Psoas muscle (tissue), 8 donors: ENCODE results near the gene GPRIN2. TPM values are rescaled to one million over a fixed set of nuclear protein-coding genes. Genes with fewer than 3 reads are reported as not detected.
"Not testable (repeated sequence)": the region's sequence is repeated elsewhere in the genome, so short reads cannot be mapped to it uniquely, and the experiment has no call there.

Experiments used
- ATAC-seq, 4 donors: fragments of 200-7000 bp; cut with Tn5 transposase; one replicate each; pipeline ENCODE4 v1.9.1; 2020; ENCODE audit warnings: moderate library complexity in 3 of 4, mild to moderate bottlenecking in 2 of 4
- DNase-seq, 2 donors: peaks; one replicate each; pipeline ENCODE4 v3.0.0-alpha.2; 2020
- H3K27ac ChIP-seq: fragments of 200-600 bp; one replicate; pipeline ENCODE4 v1.8.0; 2022
- H3K27me3 ChIP-seq, 3 donors: fragments of 200-600 bp in 1 of 3; one replicate each; pipeline versions ENCODE4 v1.6.1 to v1.8.0; 2013 to 2022; ENCODE audit warnings: low read length in 2 of 3, mild to moderate bottlenecking in 2 of 3, moderate library complexity in 1 of 3; ENCODE audit not compliant: insufficient read depth in 3 of 3
- H3K36me3 ChIP-seq, 2 donors: fragments of 200-600 bp in 1 of 2; one replicate each; pipeline versions ENCODE4 v1.6.1 to v1.8.0; 2013 to 2022; ENCODE audit warnings: low read depth in 1 of 2, mild to moderate bottlenecking in 1 of 2, moderate library complexity in 1 of 2; ENCODE audit not compliant: insufficient read depth in 1 of 2
- H3K4me1 ChIP-seq: fragments of 200-600 bp; one replicate; pipeline ENCODE4 v1.8.0; 2022
- H3K4me3 ChIP-seq: fragments of 200-600 bp; one replicate; pipeline ENCODE4 v1.8.0; 2022; ENCODE audit warnings: mild to moderate bottlenecking
- H3K9me3 ChIP-seq: fragments of 200-600 bp; one replicate; pipeline ENCODE4 v1.8.0; 2022
- CTCF ChIP-seq: fragments of 200-600 bp; IDR thresholded peaks from one replicate; pipeline ENCODE4 v1.8.0; 2022; ENCODE audit warnings: antibody characterized with exemption
- WGBS, 3 donors: extraction: QIAGEN DNeasy Blood & Tissue Kit; methylation state at CpG; one replicate each; pipeline versions ENCODE4 v1.1.6 to v1.1.7; 2013; 5-methylcytosine and 5-hydroxymethylcytosine counted together
- intact Hi-C, 2 donors: fragments of 100-400 bp; cut with DNase I; formaldehyde crosslinking; loops; one replicate each; pipeline versions ENCODE4 v1.11.0 to v1.14.2; 2022
- polyA plus RNA-seq, 3 donors: library from polyadenylated mRNA; stranded (reverse); fragments of 200-250 nt; gene quantifications; one replicate each; pipeline ENCODE4 v1.2.3, GENCODE V29; 2013
- total RNA-seq, 4 donors: library from RNA; stranded (reverse); fragmentation: NEBNext Ultra II Directional in 2 of 4; extraction: Animal tissue kit (Norgen Biotek cat#: 25700) in 2 of 4; gene quantifications; one replicate each; pipeline versions ENCODE4 v1.2.1 to v1.2.4, GENCODE V29; 2021 to 2023
- donor health status: healthy with polysubstance abuse.
- donor health status: DM: no; HTN: no; CAD: no; lungs with moderate emphysema.
- donor health status: Bipolar disorder and iron deficiency.
- donor health status: healthy.
- donor health status: DM: yes; HTN: yes; CAD: no.
- donor health status: DM: no; HTN: no; CAD: no.
- donor health status: DM: no; HTN: no; CAD: no.
- donor health status: DM: yes; HTN: yes; CAD: no.

The GPRIN2 gene
- total and polyA plus RNA-seq, 7 donors, result not detected

- Histone ChIP-seq H3K27ac (no peak overlapping the region), H3K27me3 (peaks cover 0 to 37% (median 2%) of the 10 kb centered on the region in 3 donors), H3K4me3 (no peak overlapping the region), H3K4me1 (no peaks in the 10 kb centered on the region), H3K36me3 (no peaks in the 10 kb centered on the region), H3K9me3 (no peaks in the 10 kb centered on the region)
- WGBS, 3 donors, result 87 to 92% (median 88%) methylated on average over 6 of the region's 6 CpGs
- intact Hi-C loops, result loop anchor here in 1 of 2 donors (5.0 kb wide), 1 partner anchor 1801 kb away; no protein-coding TSS in a partner anchor
- peak; percentile 5 to 31 for DNase-seq
- no peak for TF ChIP-seq CTCF
- no peak for ATAC-seq
Observed at GRCh38 chr10:46536171-46536570, 20.3 kb downstream of the GPRIN2 start.

DNA sequence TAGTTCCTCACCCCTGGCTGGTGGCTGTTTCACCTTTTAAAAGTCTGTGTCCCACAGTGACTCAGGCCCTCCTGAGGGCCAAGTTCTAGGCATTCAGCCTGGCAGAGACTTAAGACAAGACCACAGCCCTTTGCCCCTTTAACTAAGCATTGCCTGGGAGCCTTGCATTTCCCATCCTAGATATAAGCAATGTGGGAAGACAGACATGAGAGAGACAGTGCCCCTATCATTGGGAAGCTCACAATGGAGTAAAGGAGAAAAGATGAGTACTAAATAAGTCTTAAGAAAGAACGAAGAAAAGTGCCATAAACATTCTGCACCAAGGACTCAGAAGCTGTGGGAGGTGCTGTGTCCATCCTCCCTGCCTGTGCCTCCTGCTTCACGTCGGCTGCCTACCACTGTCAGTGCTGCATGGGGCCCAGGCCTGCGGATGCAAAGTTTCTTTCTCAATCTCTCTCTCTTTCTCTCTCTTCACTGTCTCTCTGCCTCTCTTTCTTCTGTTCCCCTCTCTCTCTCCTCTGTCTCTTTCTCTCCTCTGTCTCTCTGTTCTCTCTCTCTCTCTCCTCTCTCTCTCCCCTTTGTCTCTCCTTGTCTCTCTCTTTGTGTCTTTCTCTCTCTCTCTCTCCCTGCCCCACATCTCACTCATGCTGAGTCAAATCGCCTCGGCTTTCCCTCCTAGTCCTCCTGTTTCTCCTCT lies 21.5 kb downstream of the GPRIN2 start:
- Histone ChIP-seq H3K4me3 (no peak overlapping the region), H3K27me3 (peaks cover 0 to 25% (median 0%) of the 10 kb centered on the region in 3 donors)
- WGBS, 3 donors, result 69 to 74% (median 73%) methylated on average over 6 of the region's 6 CpGs

DNA sequence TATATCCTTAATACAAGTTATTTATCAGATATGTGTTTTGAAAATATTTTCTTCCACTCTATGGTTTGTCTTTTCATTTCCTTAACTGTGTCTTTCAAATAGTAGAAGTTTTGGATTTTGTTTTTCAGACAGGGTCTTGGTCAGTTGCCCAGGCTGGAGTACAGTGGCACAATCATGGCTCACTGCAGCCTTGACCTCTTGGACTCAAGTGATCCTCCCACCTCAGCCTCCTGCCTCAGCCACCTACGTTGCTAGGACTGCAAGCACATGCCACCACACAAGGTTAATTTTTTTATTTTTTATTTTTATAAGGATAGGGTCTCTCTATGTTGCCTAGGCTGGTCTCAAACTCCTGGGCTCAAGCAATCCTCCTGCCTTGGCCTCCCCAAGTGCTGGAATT lies 24.2 kb downstream of the GPRIN2 start:
- ATAC-seq, intact Hi-C loops, H3K27ac ChIP-seq, H3K36me3 ChIP-seq, H3K9me3 ChIP-seq, H3K4me1 ChIP-seq, H3K4me3 ChIP-seq: not testable (repeated sequence)
- DNase-seq, result peak in 1 of 2 donors; percentile 15
- WGBS, 3 donors, result 73 to 80% (median 79%) methylated on average over 1 of the region's 1 CpG
- H3K27me3 ChIP-seq, result peaks cover 0 to 10% (median 0%) of the 10 kb centered on the region in 3 donors

More for the DNA sequence above, 21.5 kb downstream of the GPRIN2 start:
- no peaks in the 10 kb centered on the region for H3K4me1 ChIP-seq
- no peaks in the 10 kb centered on the region for H3K36me3 ChIP-seq
- intact Hi-C loops, result loop anchor here in 1 of 2 donors (5.0 kb wide), 1 partner anchor 1802 kb away; no protein-coding TSS in a partner anchor
- ATAC-seq (no peak), DNase-seq (peak; percentile 4 to 43)
- TF ChIP-seq CTCF, result no peak
- no peaks in the 10 kb centered on the region for H3K9me3 ChIP-seq
- H3K27ac ChIP-seq, result no peak overlapping the region

GRCh38 chr10:46530249-46531186 lies 25.9 kb downstream of the GPRIN2 start:
- 74 to 81% (median 79%) methylated on average over 18 of the region's 18 CpGs for WGBS, 3 donors
- Histone ChIP-seq H3K27ac (no peak overlapping the region), H3K36me3 (no peaks in the 10 kb centered on the region), H3K4me1 (no peaks in the 10 kb centered on the region), H3K4me3 (no peak overlapping the region), H3K27me3 (no peaks in the 10 kb centered on the region), H3K9me3 (no peaks in the 10 kb centered on the region)
- DNase-seq, result peak; percentile 10 to 60
- ATAC-seq, result peak in 3 of 4 donors; percentile 29 to 46 (median 39)
- TF ChIP-seq CTCF, result no peak
- intact Hi-C loops, result no loop called here

DNA sequence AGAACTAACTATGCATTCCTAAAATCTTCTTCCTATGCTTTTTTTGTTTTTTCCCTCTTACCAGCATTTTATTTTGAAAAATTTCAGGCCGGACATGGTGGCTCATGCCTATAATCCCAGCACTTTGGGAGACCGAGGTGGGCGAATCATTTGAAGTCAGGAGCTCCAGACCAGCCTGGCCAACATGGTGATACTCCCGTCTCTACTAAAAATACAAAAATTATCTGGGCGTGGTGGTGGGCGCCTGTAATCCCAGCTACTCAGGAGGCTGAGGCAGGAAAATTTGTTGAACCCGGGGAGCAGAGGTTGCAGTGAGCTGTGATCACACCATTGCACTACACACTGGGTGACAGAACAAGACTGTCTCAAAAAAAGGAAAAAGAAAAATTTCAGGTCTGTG lies 26.7 kb downstream of the GPRIN2 start:
- peak; percentile 3 for DNase-seq
- WGBS, 3 donors, result 72 to 81% (median 80%) methylated on average over 7 of the region's 7 CpGs
- not testable (repeated sequence) for H3K4me1 ChIP-seq

More for the DNA sequence above, 26.7 kb downstream of the GPRIN2 start:
- H3K9me3 ChIP-seq, ATAC-seq, H3K4me3 ChIP-seq, intact Hi-C loops, H3K27me3 ChIP-seq, H3K27ac ChIP-seq, H3K36me3 ChIP-seq: not testable (repeated sequence)
